ENCODE data around the gene SPEF2.

DNA sequence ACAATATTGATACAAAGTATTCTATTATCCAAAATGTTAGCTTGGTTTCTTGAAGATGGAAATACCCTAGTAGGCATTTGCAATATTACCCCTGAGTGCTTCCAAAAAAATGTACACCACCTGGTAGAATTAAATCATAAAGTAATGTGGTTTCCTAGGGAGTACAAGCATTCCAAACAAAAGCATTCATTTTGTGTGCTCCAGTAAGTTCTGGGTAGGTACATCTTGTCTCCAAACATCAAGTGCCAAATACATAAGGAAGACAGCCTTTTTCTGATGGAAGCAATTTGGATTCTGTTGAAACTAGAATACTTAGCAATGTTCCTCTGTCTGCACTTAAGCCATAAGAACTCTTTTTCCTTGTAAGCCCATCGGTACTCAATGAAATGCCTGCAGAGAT lies 165.9 kb downstream of the SPEF2 start:
- TF ChIP-seq ZNF274 (IDR thresholded peaks at IDR 0.05; ENCODE audit: insufficient read depth, insufficient read length) (no peak), ESRRA (IDR thresholded peaks at IDR 0.05; ENCODE audit: low read length) (no peak), RAD21 (IDR thresholded peaks at IDR 0.05; ENCODE audit: insufficient read depth, low read depth, low read length) (no peak), POLR2AphosphoS5 (IDR thresholded peaks at IDR 0.05; ENCODE audit: low read length) (no peak), CHD2 (IDR thresholded peaks at IDR 0.05; ENCODE audit: borderline replicate concordance, low read depth, low read length) (no peak), MTA2 (IDR thresholded peaks at IDR 0.05; ENCODE audit: low read depth) (no peak), EP300 (IDR thresholded peaks at IDR 0.05; ENCODE audit: borderline replicate concordance in 1 of 2, control insufficient read depth in 1 of 2, low read depth in 2 of 2, low read length in 2 of 2) (no peak)
- TF ChIP-seq, protein P1, sequence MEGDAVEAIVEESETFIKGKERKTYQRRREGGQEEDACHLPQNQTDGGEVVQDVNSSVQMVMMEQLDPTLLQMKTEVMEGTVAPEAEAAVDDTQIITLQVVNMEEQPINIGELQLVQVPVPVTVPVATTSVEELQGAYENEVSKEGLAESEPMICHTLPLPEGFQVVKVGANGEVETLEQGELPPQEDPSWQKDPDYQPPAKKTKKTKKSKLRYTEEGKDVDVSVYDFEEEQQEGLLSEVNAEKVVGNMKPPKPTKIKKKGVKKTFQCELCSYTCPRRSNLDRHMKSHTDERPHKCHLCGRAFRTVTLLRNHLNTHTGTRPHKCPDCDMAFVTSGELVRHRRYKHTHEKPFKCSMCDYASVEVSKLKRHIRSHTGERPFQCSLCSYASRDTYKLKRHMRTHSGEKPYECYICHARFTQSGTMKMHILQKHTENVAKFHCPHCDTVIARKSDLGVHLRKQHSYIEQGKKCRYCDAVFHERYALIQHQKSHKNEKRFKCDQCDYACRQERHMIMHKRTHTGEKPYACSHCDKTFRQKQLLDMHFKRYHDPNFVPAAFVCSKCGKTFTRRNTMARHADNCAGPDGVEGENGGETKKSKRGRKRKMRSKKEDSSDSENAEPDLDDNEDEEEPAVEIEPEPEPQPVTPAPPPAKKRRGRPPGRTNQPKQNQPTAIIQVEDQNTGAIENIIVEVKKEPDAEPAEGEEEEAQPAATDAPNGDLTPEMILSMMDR (IDR thresholded peaks at IDR 0.05 in 2 of 3, conservative IDR thresholded peaks at IDR 0.05 in 1 of 3; ENCODE audit: control insufficient read depth in 2 of 3, extremely low read depth in 1 of 3, insufficient read depth in 1 of 3, low read depth in 3 of 3, low read length in 3 of 3) = no peak
- TF ChIP-seq, protein P2, sequence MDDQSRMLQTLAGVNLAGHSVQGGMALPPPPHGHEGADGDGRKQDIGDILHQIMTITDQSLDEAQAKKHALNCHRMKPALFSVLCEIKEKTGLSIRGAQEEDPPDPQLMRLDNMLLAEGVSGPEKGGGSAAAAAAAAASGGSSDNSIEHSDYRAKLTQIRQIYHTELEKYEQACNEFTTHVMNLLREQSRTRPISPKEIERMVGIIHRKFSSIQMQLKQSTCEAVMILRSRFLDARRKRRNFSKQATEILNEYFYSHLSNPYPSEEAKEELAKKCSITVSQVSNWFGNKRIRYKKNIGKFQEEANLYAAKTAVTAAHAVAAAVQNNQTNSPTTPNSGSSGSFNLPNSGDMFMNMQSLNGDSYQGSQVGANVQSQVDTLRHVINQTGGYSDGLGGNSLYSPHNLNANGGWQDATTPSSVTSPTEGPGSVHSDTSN (IDR thresholded peaks at IDR 0.05; ENCODE audit: insufficient replicate concordance, low read depth, low read length) = no peak
- TF ChIP-seq, protein P3, sequence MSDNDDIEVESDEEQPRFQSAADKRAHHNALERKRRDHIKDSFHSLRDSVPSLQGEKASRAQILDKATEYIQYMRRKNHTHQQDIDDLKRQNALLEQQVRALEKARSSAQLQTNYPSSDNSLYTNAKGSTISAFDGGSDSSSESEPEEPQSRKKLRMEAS (IDR thresholded peaks at IDR 0.05; ENCODE audit: low read depth, low read length) = no peak
